ENCODE measurements around the gene RPS6KA5.
A peak's percentile ranks its signal among the peaks of the same experiment; 100 is the strongest.
"Not testable (repeated sequence)": the region's sequence is repeated elsewhere in the genome, so short reads cannot be mapped to it uniquely, and the experiment has no call there.

Gene RPS6KA5

DNA sequence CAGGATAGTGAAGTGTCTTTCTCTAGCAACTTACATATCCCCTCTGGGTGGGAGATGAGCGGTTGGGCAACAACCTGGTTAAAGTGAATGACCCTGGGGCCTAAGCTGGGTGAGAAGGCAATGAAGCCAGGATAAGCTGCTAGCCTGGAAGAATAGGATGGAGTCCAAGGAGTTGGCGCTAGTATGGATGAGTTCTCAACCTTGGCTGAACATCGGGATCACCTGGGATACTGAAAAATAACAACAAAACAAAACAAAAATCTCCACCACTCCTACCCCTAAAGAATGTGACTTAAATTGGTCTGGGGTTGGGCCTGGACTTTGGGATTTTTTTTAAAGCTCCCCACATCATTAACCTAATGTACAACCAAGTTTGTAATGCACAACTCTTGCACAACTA is 4.8 kb upstream of the RPS6KA5 start:
- DNase-seq, result no peak

DNA sequence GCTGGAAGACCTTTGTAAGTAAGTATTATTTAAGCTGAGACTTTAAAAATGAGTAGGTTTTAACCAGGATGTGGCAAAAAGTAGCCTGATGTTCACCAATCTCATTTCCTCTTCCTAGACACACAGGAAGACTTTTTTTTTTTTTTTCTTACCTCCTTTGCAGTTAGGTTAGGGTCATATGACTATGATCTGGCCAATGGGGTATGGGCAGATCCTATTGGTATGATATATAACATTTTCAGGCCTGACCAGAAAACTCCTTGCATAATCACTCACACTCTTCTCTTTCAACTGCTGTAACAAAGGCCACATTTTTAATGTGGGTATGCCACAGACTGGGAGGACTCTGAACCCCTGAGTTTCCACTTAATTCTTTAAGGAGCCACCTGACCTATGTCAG is 2.7 kb upstream of the RPS6KA5 start:
- DNase-seq, result no peak

DNA sequence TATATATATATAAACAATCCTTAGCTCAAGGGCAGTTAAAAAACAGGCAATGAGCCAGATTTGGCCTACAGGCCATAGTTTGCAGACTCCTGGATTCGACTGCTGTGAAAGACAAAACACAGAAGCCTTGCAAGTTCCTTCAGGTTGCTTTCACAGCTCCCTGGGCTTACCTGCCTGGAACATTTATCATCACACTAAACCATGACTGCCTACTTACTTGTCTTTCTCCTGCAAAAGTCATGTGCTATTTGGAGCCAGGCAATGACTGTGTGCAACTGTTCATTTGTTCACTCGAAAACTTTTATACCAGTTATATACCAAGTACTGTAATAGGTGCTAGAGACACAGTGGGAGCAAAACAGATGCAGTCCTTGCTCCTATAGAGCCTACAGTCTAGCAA is 2.2 kb upstream of the RPS6KA5 start:
- no peak for DNase-seq

DNA sequence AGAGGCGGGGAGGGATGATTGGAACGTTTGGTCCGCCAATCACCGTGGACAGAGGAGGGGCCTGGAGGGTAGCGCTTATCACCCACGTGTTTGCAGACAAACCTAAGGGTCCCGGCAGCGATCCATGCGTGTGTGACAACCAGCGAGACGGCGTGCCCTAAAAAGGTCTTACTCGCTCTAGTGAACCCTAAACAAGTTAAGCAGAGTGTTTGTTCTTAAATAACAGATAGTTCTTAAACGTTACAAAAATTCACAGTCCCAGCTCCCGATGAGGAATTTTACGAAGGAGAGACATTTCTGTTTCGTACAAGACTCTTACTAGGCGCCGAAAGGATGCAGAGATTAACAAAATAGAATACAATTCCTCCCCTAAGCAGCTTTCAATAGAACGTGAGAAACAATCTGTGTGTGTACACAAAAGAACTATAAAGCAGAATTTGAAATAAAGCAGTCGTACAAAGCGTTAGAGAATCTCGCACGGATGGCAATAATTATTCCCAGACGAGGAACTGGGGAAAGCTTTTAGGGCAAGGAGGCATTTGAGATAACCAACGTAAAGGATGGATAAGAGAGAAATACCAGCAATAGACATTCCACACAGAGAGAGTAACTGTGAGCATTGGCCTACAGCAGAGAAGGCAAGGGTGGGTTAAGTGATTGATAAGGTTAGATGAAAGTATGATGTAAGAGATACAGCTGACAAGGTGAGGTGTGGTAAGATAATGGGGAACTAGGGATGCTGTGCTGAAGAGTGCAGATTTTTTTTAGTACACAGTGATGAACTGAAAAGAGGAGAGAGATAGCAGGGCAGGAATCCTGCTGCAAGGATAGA is 831 bp upstream of the RPS6KA5 start:
- DNase-seq, result no peak

DNA sequence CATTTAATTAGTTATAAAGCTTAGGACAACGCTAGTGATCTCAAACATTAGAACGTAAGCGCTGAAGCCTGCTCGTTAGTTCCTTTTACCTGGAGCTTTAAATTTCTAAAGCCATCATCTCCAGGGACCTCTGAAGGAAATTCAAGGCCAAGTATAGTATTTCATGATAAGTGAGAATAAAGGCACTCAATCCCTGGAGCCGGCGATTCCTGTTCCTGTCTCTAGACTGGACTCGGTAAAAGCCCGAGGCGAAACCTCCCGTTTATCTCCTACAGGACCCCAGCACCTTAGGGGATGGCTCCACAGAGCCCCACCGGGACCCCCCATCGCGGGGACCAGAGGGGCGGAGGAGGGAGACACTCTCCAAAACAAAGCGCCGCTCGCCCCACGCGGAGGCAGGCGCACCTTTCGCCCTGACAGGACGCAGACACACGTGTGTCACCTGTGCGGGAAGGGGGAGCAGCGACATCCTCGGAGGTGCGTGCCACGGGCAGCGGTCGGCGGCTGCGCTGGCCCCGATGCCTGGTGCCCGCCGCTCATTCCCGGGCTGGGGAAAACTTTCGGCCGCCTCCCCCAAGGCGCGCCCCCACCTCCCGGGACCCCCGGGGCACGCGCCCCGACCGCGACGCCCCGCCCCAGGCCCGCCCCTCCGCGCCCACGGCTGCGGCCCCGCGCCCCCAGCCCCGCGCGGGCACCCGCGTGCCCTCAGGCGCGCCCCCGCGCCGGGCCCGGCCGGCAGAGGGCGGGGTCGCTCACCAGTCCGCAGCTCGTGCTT is 678 bp downstream of the RPS6KA5 start:
- peak in 1 of 2 donors; percentile 27 for DNase-seq

DNA sequence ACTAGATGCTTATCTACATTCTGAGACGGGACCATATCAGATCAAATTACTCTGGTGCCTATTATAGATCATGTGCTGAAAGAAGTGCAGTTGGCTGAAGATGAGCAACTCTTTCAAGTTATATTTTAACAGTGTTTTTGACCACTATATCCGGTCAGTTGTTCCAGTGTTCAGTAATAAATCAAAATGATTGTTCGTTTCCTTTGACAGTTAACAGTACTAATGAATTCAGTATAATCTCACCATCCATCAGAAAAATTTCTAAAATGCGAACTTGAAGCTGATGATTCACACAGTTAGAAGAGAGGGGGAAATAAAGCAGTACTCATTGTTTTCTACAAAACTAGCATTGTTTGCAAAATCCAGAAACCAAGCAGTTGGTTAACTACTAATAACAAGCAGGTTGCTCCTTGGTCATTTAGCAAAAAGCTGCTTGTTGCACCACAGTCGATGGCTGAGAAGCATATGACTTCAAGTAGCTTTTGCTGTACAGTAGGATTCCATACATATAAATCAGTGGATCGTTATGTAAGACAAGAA is 2.3 kb downstream of the RPS6KA5 start:
- DNase-seq, result no peak

DNA sequence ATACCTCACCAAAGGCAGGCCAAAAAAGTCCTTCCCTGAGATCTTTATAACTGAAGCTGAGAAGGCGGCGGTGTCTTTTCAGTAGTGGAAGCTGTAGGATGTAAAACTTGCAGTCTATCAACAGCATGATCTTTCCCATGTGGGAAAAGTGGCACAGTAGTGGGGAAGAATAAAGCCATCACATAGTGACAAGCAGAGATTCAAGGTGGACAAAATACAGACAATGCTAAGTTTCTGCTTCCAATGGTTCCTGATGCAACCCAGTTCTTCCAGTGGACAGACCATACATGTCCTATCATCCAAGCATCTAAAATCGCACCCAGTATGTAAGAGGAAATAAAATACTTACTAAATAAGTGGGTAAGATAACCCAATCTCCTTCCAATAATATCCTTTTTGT is 4.1 kb downstream of the RPS6KA5 start:
- no peak for DNase-seq

DNA sequence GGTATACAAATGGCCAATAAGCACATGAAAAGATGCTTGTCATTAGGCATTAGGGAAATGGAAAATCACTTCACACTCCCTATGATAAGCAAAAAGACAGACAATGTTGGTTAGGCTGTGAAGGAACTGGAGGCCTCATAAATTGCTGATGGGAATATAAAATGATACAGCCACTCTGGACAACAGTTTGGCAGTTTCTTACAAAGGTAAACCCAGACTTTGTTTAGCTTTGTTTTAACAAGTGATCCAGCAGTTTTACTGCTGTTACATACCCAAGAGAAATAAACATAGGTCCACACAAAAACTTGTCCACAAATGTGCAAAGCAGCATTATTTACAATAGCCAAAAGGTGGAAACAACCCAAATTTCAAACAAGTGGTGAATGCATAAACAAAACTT is 5.4 kb downstream of the RPS6KA5 start:
- DNase-seq, result no peak

DNA sequence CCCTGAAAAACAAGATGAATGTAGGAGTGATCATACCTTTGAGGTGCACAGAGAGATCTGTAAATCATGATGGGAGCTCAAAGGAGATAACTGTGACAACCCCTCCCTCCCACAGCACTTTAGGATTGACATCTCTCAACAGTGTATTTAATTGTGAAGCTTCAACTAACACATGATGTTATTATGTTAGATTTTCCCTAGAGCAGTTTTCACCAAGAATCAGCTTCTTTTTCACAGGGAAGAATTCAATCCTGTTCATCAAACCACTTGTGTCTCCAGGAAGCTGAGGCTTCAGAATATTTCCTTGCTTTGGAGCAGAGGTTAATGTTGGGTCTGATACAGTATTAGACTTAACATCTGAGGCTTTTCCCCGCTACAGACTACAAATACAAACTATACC is 11.8 kb downstream of the RPS6KA5 start:
- no peak for DNase-seq

DNA sequence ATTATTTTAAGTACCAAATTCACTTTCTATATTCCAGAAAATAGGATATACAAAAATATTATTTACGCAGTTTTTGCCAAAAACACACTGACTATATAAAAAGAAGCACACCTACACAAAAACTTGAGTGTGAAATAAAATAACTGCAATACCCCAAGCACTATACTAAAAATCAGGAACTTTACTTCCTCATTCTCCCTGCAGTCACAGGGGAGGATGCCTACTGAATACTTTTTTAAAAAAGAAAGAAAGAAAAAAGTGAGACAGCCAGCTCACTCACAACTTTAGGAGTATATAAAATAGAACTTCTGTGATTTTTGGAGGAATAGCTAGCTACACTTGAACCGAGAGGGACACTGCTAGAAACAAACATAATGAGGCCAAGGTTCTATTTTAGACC is 12.2 kb downstream of the RPS6KA5 start:
- DNase-seq, result no peak

DNA sequence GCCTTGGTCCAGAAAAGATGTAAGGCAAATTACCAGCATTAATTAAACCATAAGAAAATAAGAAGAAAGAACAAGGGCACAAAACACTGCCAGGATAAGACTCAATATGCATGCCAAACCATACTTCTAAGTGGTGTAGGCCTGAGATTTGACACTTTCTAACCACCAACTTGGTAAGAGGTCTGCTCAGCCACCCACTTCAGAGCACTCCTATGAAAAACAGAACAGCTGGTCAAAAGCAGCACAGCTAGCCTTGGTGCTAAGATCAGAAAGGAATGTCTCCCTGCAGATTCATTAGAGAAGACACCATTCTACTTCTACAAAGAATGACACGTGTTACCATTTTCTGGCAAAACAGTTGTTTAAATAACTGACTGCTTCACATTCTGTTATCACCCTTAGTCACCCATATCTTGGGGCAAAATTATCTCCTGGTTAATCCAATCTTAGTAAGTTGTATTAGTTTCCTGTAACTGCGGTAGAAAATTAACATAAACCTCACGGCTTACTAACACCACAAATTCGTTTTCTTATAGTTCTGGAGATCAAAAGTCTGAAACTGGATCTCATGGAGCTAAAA is 13.2 kb downstream of the RPS6KA5 start:
- no peak for DNase-seq

DNA sequence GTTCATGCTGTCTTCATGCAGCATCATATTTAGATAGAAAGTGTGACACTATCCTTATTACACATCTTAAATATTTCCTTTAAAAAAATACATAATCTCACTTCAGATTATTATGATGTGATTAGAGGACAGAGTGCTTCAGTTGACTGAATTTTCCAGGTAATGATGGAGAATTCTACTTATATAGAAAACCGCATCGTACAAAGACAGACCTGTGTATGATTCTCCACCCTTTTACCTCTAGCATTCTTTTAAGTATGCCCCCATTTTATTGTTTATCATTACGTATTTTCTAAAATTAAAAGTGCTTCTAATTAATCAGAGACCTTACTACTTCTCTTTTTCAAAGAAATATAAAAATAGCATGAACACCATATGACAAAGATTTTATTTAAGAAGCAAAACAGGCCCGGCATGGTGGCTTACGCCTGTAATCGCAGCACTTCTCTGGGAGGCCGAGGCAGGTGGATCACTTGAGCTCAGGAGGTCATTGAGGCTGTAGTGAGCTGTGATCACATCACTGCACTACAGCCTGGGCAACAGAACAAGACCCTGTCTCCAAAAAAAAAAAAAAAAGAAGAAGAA is 13.9 kb downstream of the RPS6KA5 start:
- no peak for DNase-seq

DNA sequence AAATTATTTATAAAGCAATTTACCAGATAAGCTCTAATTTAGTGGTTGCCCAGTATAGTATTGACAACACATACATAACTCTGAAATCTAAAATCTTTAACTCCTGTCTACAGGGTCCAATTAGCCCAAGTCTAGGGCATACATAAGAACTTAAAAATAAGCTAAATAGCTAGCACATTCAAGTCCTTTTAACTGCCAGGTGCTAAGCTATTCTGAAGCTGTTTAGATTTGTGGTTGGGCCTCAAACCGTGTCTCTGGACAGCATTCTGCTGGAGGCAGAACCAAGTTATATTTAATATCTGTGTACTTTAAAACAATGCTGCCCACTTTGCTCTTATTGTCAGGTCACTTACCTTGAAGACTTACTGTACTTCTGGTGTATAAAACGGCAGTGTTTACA is 19.0 kb downstream of the RPS6KA5 start:
- no peak for DNase-seq

DNA sequence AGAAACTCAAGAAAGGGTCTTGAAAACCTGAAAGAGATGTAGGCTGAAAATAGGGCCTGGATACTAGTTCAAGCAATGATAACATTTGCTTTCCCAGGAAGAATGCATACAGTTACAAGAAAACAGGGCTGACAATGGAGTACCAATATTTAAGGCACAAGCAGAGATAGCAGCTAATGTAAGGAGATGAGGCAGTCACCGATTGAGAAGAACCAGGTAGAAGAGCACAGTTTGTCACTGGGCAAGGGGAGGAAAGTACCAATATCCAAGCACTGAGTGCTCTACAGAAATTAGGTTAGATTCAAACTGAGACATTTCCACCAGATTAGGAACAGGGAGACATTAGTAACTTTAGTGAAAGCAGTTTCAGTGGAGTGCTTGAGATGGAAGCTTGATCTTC is 19.9 kb downstream of the RPS6KA5 start:
- DNase-seq, result no peak

DNA sequence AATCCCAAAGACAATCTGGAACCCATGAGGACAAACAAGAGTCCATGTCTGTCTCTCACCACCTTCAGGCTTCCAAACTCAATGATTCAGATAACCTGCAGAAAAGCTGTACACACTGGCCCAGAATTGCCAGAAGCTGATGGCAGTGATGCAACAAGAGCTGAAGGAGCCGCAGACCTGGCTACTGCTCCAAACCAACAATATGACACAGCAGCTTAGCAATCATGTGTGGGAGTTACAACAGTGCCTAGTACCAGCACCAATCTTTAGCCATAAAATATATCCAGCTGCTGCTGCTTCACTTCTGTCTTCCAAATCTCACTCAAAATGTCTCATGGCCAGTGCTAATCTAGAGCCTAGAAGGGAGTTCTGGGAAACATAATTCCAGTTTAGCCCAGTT is 22.0 kb downstream of the RPS6KA5 start:
- no peak for DNase-seq

DNA sequence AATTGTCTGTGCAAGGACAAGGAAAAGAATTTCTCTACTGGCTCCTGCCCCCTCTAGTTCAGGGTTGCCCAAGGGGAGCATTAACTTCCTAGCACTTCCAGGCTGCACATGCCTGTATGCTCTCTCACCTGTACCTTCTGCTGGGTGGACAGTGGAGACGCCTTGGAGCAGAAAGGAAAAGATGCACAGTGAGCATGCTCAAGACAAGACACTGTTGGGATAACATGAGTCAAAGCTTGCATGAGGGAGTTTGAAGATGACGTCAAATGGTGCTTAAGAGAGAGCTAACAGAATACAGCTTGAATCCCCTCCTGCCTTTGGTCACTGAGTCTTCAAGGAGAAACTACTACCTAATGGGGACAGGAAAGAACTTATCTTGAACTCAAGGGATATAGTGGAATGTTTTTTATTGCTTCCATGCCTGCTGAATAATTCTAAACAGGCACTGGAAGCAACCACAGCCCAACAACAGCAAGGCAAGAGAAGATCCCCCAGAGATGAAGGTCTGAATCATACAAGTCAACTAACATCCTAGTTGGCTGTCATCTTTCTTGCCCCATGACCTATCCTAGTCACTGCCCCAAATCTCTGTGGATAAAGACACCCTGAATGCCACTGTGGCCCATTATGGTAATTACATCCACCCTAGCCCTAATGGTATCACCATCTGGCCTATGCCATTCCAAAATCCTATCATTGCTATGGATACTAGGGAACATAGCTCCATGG is 23.5 kb downstream of the RPS6KA5 start:
- DNase-seq, result no peak

DNA sequence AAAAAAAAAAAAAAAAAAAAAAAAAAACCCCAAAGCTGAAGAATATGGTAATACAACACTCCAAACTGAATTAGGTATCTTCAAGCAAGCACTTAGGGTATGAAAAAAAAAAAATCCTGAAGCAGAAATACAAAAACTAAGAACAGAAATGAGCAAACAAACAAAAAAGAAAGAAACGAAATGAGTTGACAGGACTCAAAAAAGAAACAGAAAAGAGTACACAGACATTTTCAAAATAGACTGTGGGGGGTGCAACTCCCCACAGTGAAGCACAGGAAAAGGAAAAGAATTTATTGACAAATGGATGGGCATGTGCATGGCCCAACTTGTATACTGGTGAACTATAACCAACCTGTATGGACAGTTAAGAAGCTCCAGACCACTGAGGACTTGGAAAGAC is 24.6 kb downstream of the RPS6KA5 start:
- DNase-seq, result no peak

DNA sequence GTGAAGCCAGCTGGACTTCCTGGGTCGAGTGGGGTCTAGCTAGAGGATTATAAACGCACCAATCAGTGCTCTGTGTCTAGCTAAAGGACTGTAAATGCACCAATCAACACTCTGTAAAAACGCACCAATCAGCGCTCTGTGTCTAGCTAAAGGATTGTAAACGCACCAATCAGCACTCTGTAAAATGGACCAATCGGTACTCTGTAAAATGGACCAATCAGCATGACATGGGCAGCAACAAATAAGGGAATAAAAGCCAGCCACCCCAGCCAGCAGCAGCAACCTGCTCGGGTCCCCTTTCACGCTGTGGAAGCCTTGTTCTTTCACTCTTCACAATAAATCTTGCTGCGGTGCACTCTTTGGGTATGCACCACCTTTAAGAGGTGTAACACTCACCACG is 26.1 kb downstream of the RPS6KA5 start:
- not testable (repeated sequence) for DNase-seq

DNA sequence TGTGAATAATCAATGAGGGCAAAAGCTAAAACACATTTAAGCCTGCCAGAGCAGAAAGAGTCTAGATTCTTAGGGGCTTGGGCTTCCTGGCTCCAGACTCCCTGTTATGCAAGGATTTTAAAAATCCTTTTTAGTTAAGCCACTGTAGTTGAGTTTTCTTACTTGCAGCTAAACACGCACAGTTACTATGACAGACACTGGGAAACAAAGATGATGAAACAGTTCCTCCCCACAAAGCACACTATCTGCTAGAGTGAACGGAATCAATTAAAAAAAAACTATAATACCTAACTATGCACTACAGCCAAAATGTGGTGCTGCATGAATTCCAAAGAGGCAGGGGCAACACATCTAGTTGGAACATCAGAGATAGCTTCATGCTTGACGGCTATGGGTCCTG is 28.2 kb downstream of the RPS6KA5 start:
- no peak for DNase-seq

DNA sequence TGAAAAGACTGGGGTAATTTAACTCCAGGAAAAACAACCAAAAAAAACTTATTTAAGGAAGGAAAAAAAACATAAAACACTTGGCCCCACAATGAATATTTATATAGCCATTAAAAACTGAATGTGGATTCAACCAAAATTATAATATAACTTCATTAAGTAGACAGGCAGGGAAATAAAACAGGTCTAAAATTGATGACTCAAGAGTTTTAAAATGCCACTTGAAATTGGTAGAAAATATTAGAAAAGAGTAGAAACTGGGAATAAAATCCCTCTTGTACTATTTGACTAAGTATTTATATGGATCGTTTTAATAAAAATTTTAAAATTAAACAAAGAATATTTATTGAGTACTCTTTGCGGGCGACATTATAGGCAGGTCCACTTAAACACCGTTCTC is 28.8 kb downstream of the RPS6KA5 start:
- DNase-seq, result no peak

DNA sequence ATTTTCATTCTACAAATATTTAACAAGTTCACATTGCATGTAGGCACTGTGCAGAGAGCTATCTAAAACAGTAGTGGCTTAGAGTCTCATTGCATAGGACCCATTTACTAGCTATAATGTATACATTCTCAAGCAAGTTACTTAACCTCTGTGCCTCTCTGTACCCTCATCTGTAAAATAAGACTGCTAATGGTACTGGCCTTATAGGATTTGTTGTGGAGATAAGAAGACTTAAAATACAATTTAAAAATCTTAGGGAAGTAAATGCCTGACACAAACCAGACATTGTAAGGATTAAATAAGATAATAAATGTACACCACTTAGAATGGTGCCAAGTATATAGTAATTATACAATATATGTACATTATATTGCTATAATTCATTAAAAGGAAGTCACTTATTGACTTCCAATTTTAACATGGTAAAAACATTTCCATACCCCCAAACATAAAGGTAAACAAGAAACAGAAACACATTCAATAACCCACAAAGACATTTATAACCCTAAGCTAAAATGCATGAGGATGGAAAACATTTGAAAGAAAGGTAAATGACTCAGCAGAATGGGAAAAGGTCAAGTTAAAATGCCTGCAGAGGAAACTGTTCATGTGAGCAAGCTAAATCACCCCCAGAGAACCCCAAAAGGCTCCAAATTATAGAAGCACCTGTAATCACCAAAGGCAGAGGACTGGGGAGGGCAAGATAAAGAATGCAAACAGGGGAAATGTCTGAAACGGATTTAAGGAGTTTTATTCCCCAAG is 30.8 kb downstream of the RPS6KA5 start:
- DNase-seq, result no peak

DNA sequence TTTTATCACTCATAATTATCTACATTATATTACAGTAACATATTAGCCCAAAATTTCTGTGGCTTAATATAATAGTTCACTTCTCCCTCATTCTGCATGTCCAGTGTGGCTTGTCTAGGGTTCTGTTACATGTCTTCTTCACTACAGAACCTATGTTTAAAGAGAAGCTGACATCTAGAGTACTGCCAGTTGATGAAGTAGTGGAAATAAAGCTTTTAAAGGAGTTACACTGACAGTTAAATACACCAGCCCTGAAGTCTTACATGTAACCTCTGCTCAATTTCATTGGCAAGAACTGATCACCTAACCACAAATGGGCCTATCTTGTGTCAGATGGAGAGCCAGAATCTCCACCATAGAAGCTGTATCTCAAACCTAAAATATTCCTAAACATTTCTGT is 32.9 kb downstream of the RPS6KA5 start:
- no peak for DNase-seq

All from hippocampal formation (tissue), 2 donors.